ENCODE measurements around the gene SLC7A1. TPM values are rescaled to one million over a fixed set of nuclear protein-coding genes. Genes with fewer than 3 reads are reported as not detected.

Gene SLC7A1
- total and polyA plus RNA-seq, 2 experiments from 2014 or later: 23.0 to 74.7 TPM

DNA sequence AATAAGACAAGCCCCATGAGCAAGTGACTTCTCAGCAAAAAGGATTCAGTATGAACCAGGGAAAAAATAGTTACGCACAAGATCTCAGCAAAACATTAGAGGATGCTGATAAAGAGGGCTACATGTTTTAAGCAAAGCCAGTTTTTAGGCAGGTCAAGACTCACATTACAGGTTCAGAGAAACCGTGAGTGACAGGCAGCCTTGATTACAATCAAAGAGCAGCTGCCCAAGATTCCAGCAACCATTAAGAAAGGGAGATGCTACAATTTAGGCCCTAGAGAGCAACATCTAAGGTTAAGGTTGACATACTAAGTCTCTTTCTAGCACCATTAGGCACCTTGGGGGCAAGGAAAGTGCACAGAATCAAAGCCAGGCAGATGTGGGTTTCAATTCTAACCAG, 2.8 kb upstream of the SLC7A1 start:
- no peaks in the 10 kb centered on the region for H3K9me3 Mint-ChIP-seq
- no peak overlapping the region for H3K4me3 Mint-ChIP-seq
- Histone ChIP-seq H3K4me1 (ENCODE audit: insufficient read depth) (peaks cover 7% of the 10 kb centered on the region), H3K4me2 (no peak overlapping the region), H3K9me2 (ENCODE audit: insufficient read depth) (no peaks in the 10 kb centered on the region), H3K4me3 (no peak overlapping the region), H3K79me2 (replicated peaks; ENCODE audit: insufficient read depth) (peaks cover 19% of the 10 kb centered on the region), H3K27me3 (ENCODE audit: insufficient read depth) (peaks cover 8% of the 10 kb centered on the region; the same call in 1 of the 2 replicates), H2AFZ (no peak overlapping the region), H3F3A (replicated peaks; ENCODE audit: low read depth) (peaks cover 5% of the 10 kb centered on the region; the same call in 1 of the 2 replicates), H3K27ac (ENCODE audit: low read depth) (no peak overlapping the region), H4K20me1 (replicated peaks; ENCODE audit: insufficient read depth) (peaks cover 4% of the 10 kb centered on the region; the same call in 1 of the 2 replicates), H3K36me3 (ENCODE audit: insufficient read depth) (no peaks in the 10 kb centered on the region)
- H3K36me3 Mint-ChIP-seq (ENCODE audit: low read depth): peaks cover 8% of the 10 kb centered on the region
- DNase-seq (ENCODE audit: low spot score) (no peak), ATAC-seq (no peak)
- H3K27ac Mint-ChIP-seq: no peak overlapping the region
- H3K27me3 Mint-ChIP-seq (ENCODE audit: insufficient read depth, low read depth, poor library complexity): peaks cover 15% of the 10 kb centered on the region
- H3K4me1 Mint-ChIP-seq: peaks cover 19% of the 10 kb centered on the region
- TF ChIP-seq EZH2phosphoT487 (IDR thresholded peaks at IDR 0.05; ENCODE audit: unreplicated experiment) (no peak), NANOG (IDR thresholded peaks at IDR 0.05; ENCODE audit: borderline replicate concordance) (no peak), ETS1 (IDR thresholded peaks at IDR 0.05) (no peak), JUNB (IDR thresholded peaks at IDR 0.05; ENCODE audit: unreplicated experiment) (no peak), CREB1 (CRISPR knock-in tag; IDR thresholded peaks at IDR 0.05; ENCODE audit: low read depth) (no peak)
- TF ChIP-seq, protein P1, sequence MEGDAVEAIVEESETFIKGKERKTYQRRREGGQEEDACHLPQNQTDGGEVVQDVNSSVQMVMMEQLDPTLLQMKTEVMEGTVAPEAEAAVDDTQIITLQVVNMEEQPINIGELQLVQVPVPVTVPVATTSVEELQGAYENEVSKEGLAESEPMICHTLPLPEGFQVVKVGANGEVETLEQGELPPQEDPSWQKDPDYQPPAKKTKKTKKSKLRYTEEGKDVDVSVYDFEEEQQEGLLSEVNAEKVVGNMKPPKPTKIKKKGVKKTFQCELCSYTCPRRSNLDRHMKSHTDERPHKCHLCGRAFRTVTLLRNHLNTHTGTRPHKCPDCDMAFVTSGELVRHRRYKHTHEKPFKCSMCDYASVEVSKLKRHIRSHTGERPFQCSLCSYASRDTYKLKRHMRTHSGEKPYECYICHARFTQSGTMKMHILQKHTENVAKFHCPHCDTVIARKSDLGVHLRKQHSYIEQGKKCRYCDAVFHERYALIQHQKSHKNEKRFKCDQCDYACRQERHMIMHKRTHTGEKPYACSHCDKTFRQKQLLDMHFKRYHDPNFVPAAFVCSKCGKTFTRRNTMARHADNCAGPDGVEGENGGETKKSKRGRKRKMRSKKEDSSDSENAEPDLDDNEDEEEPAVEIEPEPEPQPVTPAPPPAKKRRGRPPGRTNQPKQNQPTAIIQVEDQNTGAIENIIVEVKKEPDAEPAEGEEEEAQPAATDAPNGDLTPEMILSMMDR (conservative IDR thresholded peaks at IDR 0.05; ENCODE audit: low read depth in 2 of 2): no peak
- TF ChIP-seq, protein P2, sequence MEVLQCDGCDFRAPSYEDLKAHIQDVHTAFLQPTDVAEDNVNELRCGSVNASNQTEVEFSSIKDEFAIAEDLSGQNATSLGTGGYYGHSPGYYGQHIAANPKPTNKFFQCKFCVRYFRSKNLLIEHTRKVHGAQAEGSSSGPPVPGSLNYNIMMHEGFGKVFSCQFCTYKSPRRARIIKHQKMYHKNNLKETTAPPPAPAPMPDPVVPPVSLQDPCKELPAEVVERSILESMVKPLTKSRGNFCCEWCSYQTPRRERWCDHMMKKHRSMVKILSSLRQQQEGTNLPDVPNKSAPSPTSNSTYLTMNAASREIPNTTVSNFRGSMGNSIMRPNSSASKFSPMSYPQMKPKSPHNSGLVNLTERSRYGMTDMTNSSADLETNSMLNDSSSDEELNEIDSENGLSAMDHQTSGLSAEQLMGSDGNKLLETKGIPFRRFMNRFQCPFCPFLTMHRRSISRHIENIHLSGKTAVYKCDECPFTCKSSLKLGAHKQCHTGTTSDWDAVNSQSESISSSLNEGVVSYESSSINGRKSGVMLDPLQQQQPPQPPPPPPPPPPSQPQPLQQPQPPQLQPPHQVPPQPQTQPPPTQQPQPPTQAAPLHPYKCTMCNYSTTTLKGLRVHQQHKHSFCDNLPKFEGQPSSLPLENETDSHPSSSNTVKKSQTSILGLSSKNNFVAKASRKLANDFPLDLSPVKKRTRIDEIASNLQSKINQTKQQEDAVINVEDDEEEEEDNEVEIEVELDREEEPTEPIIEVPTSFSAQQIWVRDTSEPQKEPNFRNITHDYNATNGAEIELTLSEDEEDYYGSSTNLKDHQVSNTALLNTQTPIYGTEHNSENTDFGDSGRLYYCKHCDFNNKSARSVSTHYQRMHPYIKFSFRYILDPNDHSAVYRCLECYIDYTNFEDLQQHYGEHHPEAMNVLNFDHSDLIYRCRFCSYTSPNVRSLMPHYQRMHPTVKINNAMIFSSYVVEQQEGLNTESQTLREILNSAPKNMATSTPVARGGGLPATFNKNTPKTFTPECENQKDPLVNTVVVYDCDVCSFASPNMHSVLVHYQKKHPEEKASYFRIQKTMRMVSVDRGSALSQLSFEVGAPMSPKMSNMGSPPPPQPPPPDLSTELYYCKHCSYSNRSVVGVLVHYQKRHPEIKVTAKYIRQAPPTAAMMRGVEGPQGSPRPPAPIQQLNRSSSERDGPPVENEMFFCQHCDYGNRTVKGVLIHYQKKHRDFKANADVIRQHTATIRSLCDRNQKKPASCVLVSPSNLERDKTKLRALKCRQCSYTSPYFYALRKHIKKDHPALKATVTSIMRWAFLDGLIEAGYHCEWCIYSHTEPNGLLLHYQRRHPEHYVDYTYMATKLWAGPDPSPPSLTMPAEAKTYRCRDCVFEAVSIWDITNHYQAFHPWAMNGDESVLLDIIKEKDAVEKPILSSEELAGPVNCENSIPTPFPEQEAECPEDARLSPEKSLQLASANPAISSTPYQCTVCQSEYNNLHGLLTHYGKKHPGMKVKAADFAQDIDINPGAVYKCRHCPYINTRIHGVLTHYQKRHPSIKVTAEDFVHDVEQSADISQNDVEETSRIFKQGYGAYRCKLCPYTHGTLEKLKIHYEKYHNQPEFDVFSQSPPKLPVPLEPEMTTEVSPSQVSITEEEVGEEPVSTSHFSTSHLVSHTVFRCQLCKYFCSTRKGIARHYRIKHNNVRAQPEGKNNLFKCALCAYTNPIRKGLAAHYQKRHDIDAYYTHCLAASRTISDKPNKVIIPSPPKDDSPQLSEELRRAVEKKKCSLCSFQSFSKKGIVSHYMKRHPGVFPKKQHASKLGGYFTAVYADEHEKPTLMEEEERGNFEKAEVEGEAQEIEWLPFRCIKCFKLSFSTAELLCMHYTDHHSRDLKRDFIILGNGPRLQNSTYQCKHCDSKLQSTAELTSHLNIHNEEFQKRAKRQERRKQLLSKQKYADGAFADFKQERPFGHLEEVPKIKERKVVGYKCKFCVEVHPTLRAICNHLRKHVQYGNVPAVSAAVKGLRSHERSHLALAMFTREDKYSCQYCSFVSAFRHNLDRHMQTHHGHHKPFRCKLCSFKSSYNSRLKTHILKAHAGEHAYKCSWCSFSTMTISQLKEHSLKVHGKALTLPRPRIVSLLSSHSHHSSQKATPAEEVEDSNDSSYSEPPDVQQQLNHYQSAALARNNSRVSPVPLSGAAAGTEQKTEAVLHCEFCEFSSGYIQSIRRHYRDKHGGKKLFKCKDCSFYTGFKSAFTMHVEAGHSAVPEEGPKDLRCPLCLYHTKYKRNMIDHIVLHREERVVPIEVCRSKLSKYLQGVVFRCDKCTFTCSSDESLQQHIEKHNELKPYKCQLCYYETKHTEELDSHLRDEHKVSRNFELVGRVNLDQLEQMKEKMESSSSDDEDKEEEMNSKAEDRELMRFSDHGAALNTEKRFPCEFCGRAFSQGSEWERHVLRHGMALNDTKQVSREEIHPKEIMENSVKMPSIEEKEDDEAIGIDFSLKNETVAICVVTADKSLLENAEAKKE (CRISPR knock-in tag; IDR thresholded peaks at IDR 0.05): no peak
